Measurements from ENCODE around the gene CYTH1. TPM values are rescaled to one million over a fixed set of nuclear protein-coding genes. Genes with fewer than 3 reads are reported as not detected.

Gene CYTH1
- total and polyA plus RNA-seq, 7 donors: 18.7 to 40.4 (median 29.8) TPM

DNA sequence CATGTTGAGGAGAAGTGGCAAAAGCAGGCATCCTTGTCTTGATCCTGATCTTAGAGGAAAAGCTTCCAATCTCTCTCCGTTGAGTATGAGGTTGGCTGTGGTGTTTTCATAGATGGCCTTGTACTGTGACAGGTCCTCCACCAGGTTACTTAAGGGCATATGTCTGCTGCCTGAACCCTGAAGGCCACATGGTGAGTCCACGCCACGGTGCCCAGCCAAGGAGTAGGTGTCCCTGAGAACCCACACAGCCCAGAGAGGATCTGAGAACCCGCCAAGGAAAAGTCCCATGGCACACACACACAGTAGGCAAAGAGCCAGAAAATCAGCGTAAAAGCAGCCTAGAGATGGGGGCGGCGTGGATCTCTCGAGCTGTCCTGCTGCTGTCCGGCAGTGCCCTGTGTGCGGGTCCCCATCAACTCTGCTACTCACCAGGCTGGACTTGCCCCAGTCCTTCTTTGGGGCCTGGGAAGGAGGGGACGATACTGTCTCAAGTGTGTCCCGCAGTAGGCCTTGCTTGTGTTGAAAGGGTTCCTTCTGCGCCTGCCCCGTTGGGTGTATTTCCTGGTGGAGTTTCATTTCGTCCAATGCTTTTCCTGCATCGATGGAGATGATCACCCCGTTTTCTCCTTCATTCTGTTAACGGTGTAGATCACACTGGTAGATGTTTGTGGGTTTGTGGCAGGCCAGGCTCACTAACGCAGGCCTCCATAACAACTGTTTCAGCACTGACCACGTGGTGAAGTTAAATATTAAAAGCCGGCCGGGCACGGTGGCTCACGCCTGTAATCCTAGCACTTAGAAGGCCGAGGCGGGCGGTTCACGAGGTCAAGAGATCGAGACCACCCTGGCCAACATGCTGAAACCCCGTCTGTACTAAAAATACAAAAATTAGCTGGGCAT, 114.1 kb downstream of the CYTH1 start:
- Histone ChIP-seq H3K27ac (no peak overlapping the region), H3K9me3 (no peaks in the 10 kb centered on the region), H3K4me1 (peaks cover 18% of the 10 kb centered on the region), H3K27me3 (ENCODE audit: insufficient read depth in 3 of 3, low read length in 2 of 3) (no peaks in the 10 kb centered on the region), H3K4me3 (no peak overlapping the region), H3K36me3 (ENCODE audit: insufficient read depth in 1 of 2, low read depth in 1 of 2) (peaks cover 0 to under 1% of the 10 kb centered on the region in 2 donors)
- DNase-seq (no peak), ATAC-seq (no peak)
- TF ChIP-seq, protein P1, sequence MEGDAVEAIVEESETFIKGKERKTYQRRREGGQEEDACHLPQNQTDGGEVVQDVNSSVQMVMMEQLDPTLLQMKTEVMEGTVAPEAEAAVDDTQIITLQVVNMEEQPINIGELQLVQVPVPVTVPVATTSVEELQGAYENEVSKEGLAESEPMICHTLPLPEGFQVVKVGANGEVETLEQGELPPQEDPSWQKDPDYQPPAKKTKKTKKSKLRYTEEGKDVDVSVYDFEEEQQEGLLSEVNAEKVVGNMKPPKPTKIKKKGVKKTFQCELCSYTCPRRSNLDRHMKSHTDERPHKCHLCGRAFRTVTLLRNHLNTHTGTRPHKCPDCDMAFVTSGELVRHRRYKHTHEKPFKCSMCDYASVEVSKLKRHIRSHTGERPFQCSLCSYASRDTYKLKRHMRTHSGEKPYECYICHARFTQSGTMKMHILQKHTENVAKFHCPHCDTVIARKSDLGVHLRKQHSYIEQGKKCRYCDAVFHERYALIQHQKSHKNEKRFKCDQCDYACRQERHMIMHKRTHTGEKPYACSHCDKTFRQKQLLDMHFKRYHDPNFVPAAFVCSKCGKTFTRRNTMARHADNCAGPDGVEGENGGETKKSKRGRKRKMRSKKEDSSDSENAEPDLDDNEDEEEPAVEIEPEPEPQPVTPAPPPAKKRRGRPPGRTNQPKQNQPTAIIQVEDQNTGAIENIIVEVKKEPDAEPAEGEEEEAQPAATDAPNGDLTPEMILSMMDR (IDR thresholded peaks at IDR 0.05): no peak
- WGBS, 3 donors: 92 to 94% (median 93%) methylated on average over 30 of the region's 30 CpGs
- intact Hi-C loops (cut with DNase I): no loop called here

DNA sequence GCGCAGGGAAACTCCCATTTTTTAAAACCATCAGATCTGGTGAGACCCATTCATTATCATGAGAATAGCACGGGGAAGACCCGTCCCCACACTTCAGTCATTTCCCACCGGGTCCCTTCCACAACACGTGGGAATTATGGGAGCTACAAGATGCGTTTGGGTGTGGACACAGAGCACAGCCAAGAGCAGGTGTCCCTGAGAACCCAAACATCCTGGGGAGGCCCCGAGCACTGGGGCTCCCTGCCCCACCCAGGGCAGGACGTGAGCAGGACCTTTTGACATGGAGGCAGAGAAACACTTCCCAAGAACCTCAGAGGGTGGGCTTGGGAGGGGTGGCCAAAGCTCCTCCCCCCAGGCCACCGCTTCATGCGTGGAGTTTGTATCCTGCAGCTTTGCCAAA, 115.0 kb downstream of the CYTH1 start:
- H3K27me3 ChIP-seq (ENCODE audit: insufficient read depth in 3 of 3, low read length in 2 of 3): no peaks in the 10 kb centered on the region
- ATAC-seq: no peak
- 67 to 80% (median 75%) methylated on average over 10 of the region's 10 CpGs for WGBS, 3 donors
- TF ChIP-seq, protein P1 (IDR thresholded peaks at IDR 0.05): no peak
- no peak overlapping the region for H3K4me3 ChIP-seq
- no peaks in the 10 kb centered on the region for H3K9me3 ChIP-seq
- H3K4me1 ChIP-seq: peaks cover 9% of the 10 kb centered on the region
- no peaks in the 10 kb centered on the region for H3K36me3 ChIP-seq (ENCODE audit: insufficient read depth in 1 of 2, low read depth in 1 of 2)
- intact Hi-C loops (cut with DNase I): no loop called here
- DNase-seq: no peak
- H3K27ac ChIP-seq: no peak overlapping the region

GRCh38 chr17:78665952-78666920, 115.8 kb downstream of the CYTH1 start:
- 53 to 60% (median 53%) methylated on average over 19 of the region's 19 CpGs for WGBS, 3 donors
- ATAC-seq (peak in 2 of 4 donors; percentile 30 to 46), DNase-seq (peak in 1 of 2 donors; percentile 50)
- Histone ChIP-seq H3K36me3 (ENCODE audit: insufficient read depth in 1 of 2, low read depth in 1 of 2) (no peaks in the 10 kb centered on the region), H3K27ac (peak overlapping the region; percentile 44), H3K4me1 (peaks cover 5% of the 10 kb centered on the region), H3K4me3 (no peak overlapping the region), H3K27me3 (ENCODE audit: insufficient read depth in 3 of 3, low read length in 2 of 3) (no peaks in the 10 kb centered on the region), H3K9me3 (no peaks in the 10 kb centered on the region)
- intact Hi-C loops (cut with DNase I): no loop called here
- TF ChIP-seq, protein P1 (IDR thresholded peaks at IDR 0.05): no peak

GRCh38 chr17:78665387-78665951, 116.6 kb downstream of the CYTH1 start:
- TF ChIP-seq, protein P1 (IDR thresholded peaks at IDR 0.05): no peak
- intact Hi-C loops (cut with DNase I): no loop called here
- DNase-seq: no peak
- Histone ChIP-seq H3K27ac (peak overlapping the region; percentile 44), H3K4me1 (peaks cover 5% of the 10 kb centered on the region), H3K27me3 (ENCODE audit: insufficient read depth in 3 of 3, low read length in 2 of 3) (no peaks in the 10 kb centered on the region), H3K4me3 (no peak overlapping the region), H3K36me3 (ENCODE audit: insufficient read depth in 1 of 2, low read depth in 1 of 2) (no peaks in the 10 kb centered on the region), H3K9me3 (no peaks in the 10 kb centered on the region)
- 60 to 73% (median 64%) methylated on average over 15 of the region's 15 CpGs for WGBS, 3 donors
- no peak for ATAC-seq
